PC-3 (cell line): ENCODE results near the gene INS. TPM values are rescaled to one million over a fixed set of nuclear protein-coding genes. Genes with fewer than 3 reads are reported as not detected.

ENCODE experiments used
- ATAC-seq: fragments of 200-7000 bp; cut with Tn5 transposase; 2 replicates; pipeline ENCODE4 v1.9.1; 2020; ENCODE audit warnings: mild to moderate bottlenecking, moderate library complexity
- BruUV-seq: library from RNA; stranded (reverse); fragments of 400-500 nt; replicated peaks from 2 replicates; lab custom pipeline; 2021; lab: Mats Ljungman, UMichigan
- CTCF ChIA-PET: fragments of 300-600 bp; sonication (Branson Sonifier 250); formaldehyde crosslinking; loops from one replicate; lab custom pipeline; 2022; ENCODE audit warnings: antibody characterized with exemption; lab: Charles Lee
- POLR2A ChIA-PET: fragments of 300-600 bp; sonication (Branson Sonifier 250); formaldehyde crosslinking; loops from one replicate; lab custom pipeline; 2022; ENCODE audit warnings: antibody characterized with exemption; ENCODE audit not compliant: unreplicated experiment; lab: Charles Lee
- DNase-seq: peaks from one replicate; pipeline ENCODE4 v3.0.0-alpha.2; 2015
- H2AFZ ChIP-seq: fragments of 300-600 bp; sonication (generic); 2 replicates; pipeline ENCODE4 v1.6.0; 2016; ENCODE audit warnings: antibody characterized with exemption, low read length
- H3F3A ChIP-seq: fragments of 300-600 bp; sonication (generic); one replicate; pipeline ENCODE4 v1.6.0; 2017; ENCODE audit warnings: antibody characterized with exemption, low read length, control low read depth, mild to moderate bottlenecking; ENCODE audit not compliant: unreplicated experiment
- H3K27ac ChIP-seq: fragments of 300-600 bp; sonication (generic); 2 replicates; pipeline ENCODE4 v1.5.1; 2016; ENCODE audit warnings: mild to moderate bottlenecking, low read length
- H3K27me3 ChIP-seq: fragments of 300-600 bp; sonication (generic); 2 replicates; pipeline ENCODE4 v1.6.1; 2016; ENCODE audit warnings: low read length, mixed read lengths
- H3K36me3 ChIP-seq: fragments of 300-600 bp; sonication (generic); 2 replicates; pipeline ENCODE4 v1.6.1; 2016; ENCODE audit warnings: low read depth, mixed run types, low read length, mixed read lengths
- H3K4me1 ChIP-seq: fragments of 300-600 bp; sonication (generic); 2 replicates; pipeline ENCODE4 v1.5.1; 2016; ENCODE audit warnings: low read length; ENCODE audit not compliant: insufficient read depth
- H3K4me2 ChIP-seq: fragments of 300-600 bp; sonication (generic); 2 replicates; pipeline ENCODE4 v1.6.0; 2016; ENCODE audit warnings: low read length
- H3K4me3 ChIP-seq: fragments of 300-600 bp; sonication (generic); 2 replicates; pipeline ENCODE4 v1.5.1; 2016; ENCODE audit warnings: mild to moderate bottlenecking, low read length, mixed read lengths
- H3K79me2 ChIP-seq: fragments of 300-600 bp; sonication (generic); 2 replicates; pipeline ENCODE4 v1.6.1; 2017; ENCODE audit warnings: low read length, mixed read lengths
- H3K9ac ChIP-seq: fragments of 300-600 bp; sonication (generic); 2 replicates; pipeline ENCODE4 v1.6.0; 2016; ENCODE audit warnings: mild to moderate bottlenecking, low read length
- H3K9me2 ChIP-seq: fragments of 300-600 bp; sonication (generic); replicated peaks from 2 replicates; pipeline ENCODE4 v1.6.1; 2016; ENCODE audit warnings: mixed run types, low read length, mixed read lengths
- H3K9me3 ChIP-seq: fragments of 300-600 bp; sonication (generic); 2 replicates; pipeline ENCODE4 v1.6.1; 2016; ENCODE audit warnings: low read length, mixed read lengths
- H4K20me1 ChIP-seq: fragments of 300-600 bp; sonication (generic); 2 replicates; pipeline ENCODE4 v1.6.1; 2016; ENCODE audit warnings: low read length, mixed read lengths
- CTCF ChIP-seq: fragments of 300-600 bp; sonication (generic); conservative IDR thresholded peaks from 2 replicates; pipeline ENCODE4 v1.5.1; 2017; ENCODE audit warnings: antibody characterized with exemption, low read depth, mild to moderate bottlenecking, low read length
- EZH2 ChIP-seq: fragments of 300-600 bp; sonication (generic); IDR thresholded peaks from one replicate; pipeline ENCODE4 v1.6.1; 2017; ENCODE audit warnings: antibody characterized with exemption, mild to moderate bottlenecking, low read length; ENCODE audit not compliant: unreplicated experiment
- EZH2phosphoT487 ChIP-seq: fragments of 300-600 bp; sonication (generic); IDR thresholded peaks from 2 replicates; pipeline ENCODE4 v1.6.1; 2018; ENCODE audit warnings: mild to moderate bottlenecking, antibody characterized with exemption, low read length, borderline replicate concordance
- intact Hi-C: fragments of 100-400 bp; cut with micrococcal nuclease; formaldehyde crosslinking; loops from 2 replicates; pipeline ENCODE4 v1.9.0; 2023
- total RNA-seq: library from RNA; depleted of rRNA; stranded (reverse); fragments of >200 nt; gene quantifications from 2 replicates; pipeline ENCODE4 v1.2.3, GENCODE V29; 2014

Gene INS
- total RNA-seq, 1 experiment from 2014 or later: not detected

DNA sequence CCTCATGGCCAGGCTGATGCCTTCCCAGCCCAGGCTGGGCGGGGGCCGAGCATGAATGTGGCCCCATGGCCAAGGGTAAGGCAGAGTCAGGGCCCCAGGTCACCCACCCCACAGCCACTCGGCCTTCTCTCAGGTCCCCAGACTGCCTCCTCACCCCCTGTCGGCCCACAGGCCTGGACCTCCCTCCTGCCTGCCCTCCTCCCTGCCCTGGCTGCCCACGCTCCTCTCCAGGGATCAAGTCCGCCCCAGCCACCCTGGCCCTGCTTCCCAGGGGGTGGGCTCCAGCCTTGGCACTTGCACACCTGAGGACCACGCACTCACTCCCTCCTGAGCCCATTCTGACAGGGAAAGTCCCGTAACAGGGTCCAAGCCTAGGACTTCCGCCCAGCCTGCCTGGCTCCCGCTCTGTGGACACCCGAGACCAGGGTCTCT, 48.4 kb upstream of the INS start:
- H3K4me1 ChIP-seq: no peaks in the 10 kb centered on the region
- ChIA-PET POLR2A (no interaction called here), CTCF (no interaction called here)

GRCh38 chr11:2208691-2209369, 47.8 kb upstream of the INS start:
- H3K4me2 ChIP-seq: no peak overlapping the region
- H3F3A ChIP-seq: no peaks in the 10 kb centered on the region
- H3K79me2 ChIP-seq: no peaks in the 10 kb centered on the region
- POLR2A ChIA-PET: no interaction called here
- ATAC-seq: peak; percentile 65
- H3K27ac ChIP-seq: no peak overlapping the region
- intact Hi-C loops: no loop called here
- H3K4me3 ChIP-seq: no peak overlapping the region
- DNase-seq: peak; percentile 9
- H3K9ac ChIP-seq: no peak overlapping the region
- BruUV-seq: no TSS peak
- H3K9me3 ChIP-seq: no peaks in the 10 kb centered on the region
- no peak overlapping the region for H2AFZ ChIP-seq
- H3K27me3 ChIP-seq: no peaks in the 10 kb centered on the region
- H3K9me2 ChIP-seq: no peaks in the 10 kb centered on the region
- CTCF ChIA-PET: no interaction called here
- H4K20me1 ChIP-seq: no peaks in the 10 kb centered on the region
- no peaks in the 10 kb centered on the region for H3K4me1 ChIP-seq
- TF ChIP-seq CTCF (no peak; the same call in 1 of the 2 replicates), EZH2 (no peak), EZH2phosphoT487 (no peak)
- H3K36me3 ChIP-seq: no peaks in the 10 kb centered on the region

More for the DNA sequence above, 48.4 kb upstream of the INS start:
- Histone ChIP-seq H2AFZ (no peak overlapping the region), H3K9me3 (no peaks in the 10 kb centered on the region), H3K27ac (no peak overlapping the region), H3K36me3 (no peaks in the 10 kb centered on the region), H3K79me2 (no peaks in the 10 kb centered on the region), H4K20me1 (no peaks in the 10 kb centered on the region), H3K9me2 (no peaks in the 10 kb centered on the region), H3F3A (no peaks in the 10 kb centered on the region), H3K27me3 (no peaks in the 10 kb centered on the region), H3K9ac (no peak overlapping the region), H3K4me2 (no peak overlapping the region), H3K4me3 (no peak overlapping the region)
- no peak for ATAC-seq
- BruUV-seq: no TSS peak
- TF ChIP-seq EZH2phosphoT487 (no peak), CTCF (no peak), EZH2 (no peak)
- no peak for DNase-seq
- intact Hi-C loops: no loop called here
